B cell (primary cell): ENCODE measurements around the gene CD276.

Source experiments
- EZH2 ChIP-seq: IDR thresholded peaks from 2 replicates; pipeline ENCODE4 v1.6.1; 2012; ENCODE audit warnings: borderline replicate concordance, low read depth, mild to moderate bottlenecking, moderate library complexity, low read length; ENCODE audit not compliant: insufficient read depth, poor library complexity, severe bottlenecking
- TF ChIP-seq, protein P1 (sequence below): fragments of 200-600 bp; IDR thresholded peaks from one replicate; pipeline ENCODE4 v1.8.0; 2022; ENCODE audit warnings: antibody characterized with exemption, mild to moderate bottlenecking

DNA sequence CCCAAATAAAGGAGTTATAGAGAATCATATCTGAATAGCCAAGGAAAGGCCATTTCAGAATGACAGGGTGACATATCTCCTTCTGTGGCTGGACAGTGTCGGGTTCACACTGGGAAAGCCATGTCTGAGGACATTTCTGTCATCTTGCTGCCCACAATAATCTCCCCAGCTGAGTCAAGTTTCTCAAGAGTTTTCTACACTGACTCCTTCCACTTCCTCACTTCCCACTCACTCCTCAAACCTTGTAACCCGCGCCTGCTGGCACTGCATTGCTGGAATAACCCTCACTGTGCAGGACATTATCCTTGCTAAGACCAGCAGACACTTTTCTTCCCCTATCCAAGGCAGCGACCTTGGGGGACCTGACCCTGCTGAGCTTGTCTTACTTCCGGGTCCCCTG lies 74.3 kb downstream of the CD276 start:
- TF ChIP-seq, protein P1, sequence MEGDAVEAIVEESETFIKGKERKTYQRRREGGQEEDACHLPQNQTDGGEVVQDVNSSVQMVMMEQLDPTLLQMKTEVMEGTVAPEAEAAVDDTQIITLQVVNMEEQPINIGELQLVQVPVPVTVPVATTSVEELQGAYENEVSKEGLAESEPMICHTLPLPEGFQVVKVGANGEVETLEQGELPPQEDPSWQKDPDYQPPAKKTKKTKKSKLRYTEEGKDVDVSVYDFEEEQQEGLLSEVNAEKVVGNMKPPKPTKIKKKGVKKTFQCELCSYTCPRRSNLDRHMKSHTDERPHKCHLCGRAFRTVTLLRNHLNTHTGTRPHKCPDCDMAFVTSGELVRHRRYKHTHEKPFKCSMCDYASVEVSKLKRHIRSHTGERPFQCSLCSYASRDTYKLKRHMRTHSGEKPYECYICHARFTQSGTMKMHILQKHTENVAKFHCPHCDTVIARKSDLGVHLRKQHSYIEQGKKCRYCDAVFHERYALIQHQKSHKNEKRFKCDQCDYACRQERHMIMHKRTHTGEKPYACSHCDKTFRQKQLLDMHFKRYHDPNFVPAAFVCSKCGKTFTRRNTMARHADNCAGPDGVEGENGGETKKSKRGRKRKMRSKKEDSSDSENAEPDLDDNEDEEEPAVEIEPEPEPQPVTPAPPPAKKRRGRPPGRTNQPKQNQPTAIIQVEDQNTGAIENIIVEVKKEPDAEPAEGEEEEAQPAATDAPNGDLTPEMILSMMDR: no peak
- no peak for TF ChIP-seq EZH2
